K562 (cell line): ENCODE results near the gene ZSWIM1. TPM values are rescaled to one million over a fixed set of nuclear protein-coding genes. Genes with fewer than 3 reads are reported as not detected.

ENCODE experiments used
- ARID1B ChIP-seq: fragments of 450-650 bp; IDR thresholded peaks from 2 replicates; pipeline ENCODE4 v1.6.1; 2016; ENCODE audit warnings: antibody characterized with exemption, mild to moderate bottlenecking, inconsistent platforms
- BDP1 ChIP-seq: IDR thresholded peaks from 3 replicates; pipeline ENCODE4 v1.6.1; 2011; ENCODE audit not compliant: insufficient read length, insufficient read depth
- HLTF ChIP-seq: fragments of 450-650 bp; IDR thresholded peaks from 2 replicates; pipeline ENCODE4 v1.6.1; 2016
- MEIS2 ChIP-seq: fragments of 450-650 bp; IDR thresholded peaks from 2 replicates; pipeline ENCODE4 v1.6.1; 2014; ENCODE audit warnings: mild to moderate bottlenecking; ENCODE audit not compliant: partially characterized antibody
- SNIP1 ChIP-seq: fragments of 450-650 bp; IDR thresholded peaks from 2 replicates; pipeline ENCODE4 v1.7.1; 2017; ENCODE audit warnings: low read depth, mild to moderate bottlenecking
- SRF ChIP-seq, 2 experiments: fragments of 250-450, 450-650 bp in 1 of 2; sonication (Bioruptor Pico) in 1 of 2; sonication (generic) in 1 of 2; formaldehyde crosslinking; IDR thresholded peaks; 2 replicates each; pipeline versions ENCODE4 v1.5.0 to v1.5.1; 2020 to 2022; ENCODE audit warnings: mild to moderate bottlenecking in 1 of 2, missing genetic modification reagents in 1 of 2
- ZNF586 ChIP-seq: fragments of 450-650 bp; formaldehyde crosslinking; conservative IDR thresholded peaks from 2 replicates; pipeline ENCODE4 v1.4.0; 2020; ENCODE audit warnings: mild to moderate bottlenecking, moderate library complexity
- polyA plus RNA-seq, 8 experiments: library from polyadenylated mRNA; depleted of rRNA in 4 of 8; stranded (reverse) in 5 of 8; unstranded in 3 of 8; fragments of >200 nt; fragmentation: Nextera tagmentation in 2 of 8; fragmentation: Illumina TruSeq in 1 of 8; extraction: Ambion mirVana in 2 of 8; extraction: Trizol in 1 of 8; gene quantifications; 2 replicates each; pipeline versions ENCODE4 v1.2.1 to v1.2.3, GENCODE V29; 2011 to 2014; ENCODE audit warnings: inconsistent platforms in 1 of 8, missing spikeins in 1 of 8
- total RNA-seq, 7 experiments: library from RNA; depleted of rRNA in 6 of 7; stranded (reverse); fragments of >200 nt in 6 of 7; fragmentation: Illumina TruSeq in 2 of 7; extraction: Trizol in 2 of 7; gene quantifications; 2 replicates each; pipeline versions ENCODE4 v1.2.1 to v1.2.3, GENCODE V29; 2011 to 2021; ENCODE audit warnings: low replicate concordance in 1 of 7
- TF ChIP-seq, protein P1 (sequence below): fragments of 450-650 bp; IDR thresholded peaks from 2 replicates; pipeline ENCODE4 v1.6.1; 2016; ENCODE audit warnings: mild to moderate bottlenecking
- TF ChIP-seq, protein P2 (sequence below): fragments of 450-650 bp; formaldehyde crosslinking; IDR thresholded peaks from 2 replicates; pipeline ENCODE4 v1.4.0; 2022; ENCODE audit warnings: missing genetic modification characterization
- TF ChIP-seq, protein P3 (sequence below): IDR thresholded peaks from 2 replicates; pipeline ENCODE4 v1.6.1; 2014; ENCODE audit warnings: antibody characterized with exemption
- TF ChIP-seq, protein P4 (sequence below): fragments of 450-650 bp; IDR thresholded peaks from 2 replicates; pipeline ENCODE4 v1.6.1; 2016
- TF ChIP-seq, protein P5 (sequence below): sonication (generic); formaldehyde crosslinking; IDR thresholded peaks from 2 replicates; pipeline ENCODE4 v1.8.1; 2023; ENCODE audit warnings: mild to moderate bottlenecking, missing genetic modification reagents
- TF ChIP-seq, protein P6 (sequence below), 2 experiments: fragments of 450-650 bp; formaldehyde crosslinking in 1 of 2; IDR thresholded peaks; 2 replicates each; pipeline versions ENCODE4 v1.4.0 to v1.6.1; 2014 to 2020; ENCODE audit warnings: mild to moderate bottlenecking in 2 of 2, borderline replicate concordance in 1 of 2, low read depth in 1 of 2

The ZSWIM1 gene
- total and polyA plus RNA-seq, 9 of the 15 experiments (the other 6 are each of a cell fraction or from before 2014, with no cell fraction given): 2.5 to 15.6 (median 9.5) TPM

DNA sequence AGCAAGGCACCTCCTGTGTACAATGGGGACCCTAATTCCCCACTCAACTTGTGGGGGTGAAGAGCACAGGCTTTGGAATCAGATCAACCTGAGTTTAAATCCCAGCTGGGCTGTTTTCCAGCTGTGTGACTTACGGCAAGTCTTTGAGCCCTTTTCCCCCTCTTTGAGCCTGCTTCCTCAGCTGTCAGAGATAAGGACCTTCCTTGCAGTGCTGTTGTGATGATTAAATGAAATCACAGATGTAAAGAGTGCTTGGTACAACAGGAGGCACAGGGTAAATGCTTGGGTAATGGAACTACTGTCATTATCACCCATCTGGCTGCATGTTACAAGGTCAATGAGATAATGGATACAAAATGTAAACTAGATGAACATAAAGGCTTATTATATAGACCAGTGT is 44.2 kb upstream of the ZSWIM1 start (continued):
- TF ChIP-seq, protein P1, sequence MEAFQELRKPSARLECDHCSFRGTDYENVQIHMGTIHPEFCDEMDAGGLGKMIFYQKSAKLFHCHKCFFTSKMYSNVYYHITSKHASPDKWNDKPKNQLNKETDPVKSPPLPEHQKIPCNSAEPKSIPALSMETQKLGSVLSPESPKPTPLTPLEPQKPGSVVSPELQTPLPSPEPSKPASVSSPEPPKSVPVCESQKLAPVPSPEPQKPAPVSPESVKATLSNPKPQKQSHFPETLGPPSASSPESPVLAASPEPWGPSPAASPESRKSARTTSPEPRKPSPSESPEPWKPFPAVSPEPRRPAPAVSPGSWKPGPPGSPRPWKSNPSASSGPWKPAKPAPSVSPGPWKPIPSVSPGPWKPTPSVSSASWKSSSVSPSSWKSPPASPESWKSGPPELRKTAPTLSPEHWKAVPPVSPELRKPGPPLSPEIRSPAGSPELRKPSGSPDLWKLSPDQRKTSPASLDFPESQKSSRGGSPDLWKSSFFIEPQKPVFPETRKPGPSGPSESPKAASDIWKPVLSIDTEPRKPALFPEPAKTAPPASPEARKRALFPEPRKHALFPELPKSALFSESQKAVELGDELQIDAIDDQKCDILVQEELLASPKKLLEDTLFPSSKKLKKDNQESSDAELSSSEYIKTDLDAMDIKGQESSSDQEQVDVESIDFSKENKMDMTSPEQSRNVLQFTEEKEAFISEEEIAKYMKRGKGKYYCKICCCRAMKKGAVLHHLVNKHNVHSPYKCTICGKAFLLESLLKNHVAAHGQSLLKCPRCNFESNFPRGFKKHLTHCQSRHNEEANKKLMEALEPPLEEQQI: no peak
- TF ChIP-seq ZNF586 (CRISPR knock-in tag) (no peak), HLTF (no peak), SNIP1 (no peak), MEIS2 (peak; percentile 60), SRF (CRISPR knock-in tag; IDR thresholded peaks at IDR 0.05) (no peak), BDP1 (no peak), ARID1B (peak; percentile 67; the same call in 1 of the 2 replicates)
- TF ChIP-seq, protein P2, sequence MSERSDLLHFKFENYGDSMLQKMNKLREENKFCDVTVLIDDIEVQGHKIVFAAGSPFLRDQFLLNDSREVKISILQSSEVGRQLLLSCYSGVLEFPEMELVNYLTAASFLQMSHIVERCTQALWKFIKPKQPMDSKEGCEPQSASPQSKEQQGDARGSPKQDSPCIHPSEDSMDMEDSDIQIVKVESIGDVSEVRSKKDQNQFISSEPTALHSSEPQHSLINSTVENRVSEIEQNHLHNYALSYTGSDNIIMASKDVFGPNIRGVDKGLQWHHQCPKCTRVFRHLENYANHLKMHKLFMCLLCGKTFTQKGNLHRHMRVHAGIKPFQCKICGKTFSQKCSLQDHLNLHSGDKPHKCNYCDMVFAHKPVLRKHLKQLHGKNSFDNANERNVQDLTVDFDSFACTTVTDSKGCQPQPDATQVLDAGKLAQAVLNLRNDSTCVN: no peak
- TF ChIP-seq, protein P3, sequence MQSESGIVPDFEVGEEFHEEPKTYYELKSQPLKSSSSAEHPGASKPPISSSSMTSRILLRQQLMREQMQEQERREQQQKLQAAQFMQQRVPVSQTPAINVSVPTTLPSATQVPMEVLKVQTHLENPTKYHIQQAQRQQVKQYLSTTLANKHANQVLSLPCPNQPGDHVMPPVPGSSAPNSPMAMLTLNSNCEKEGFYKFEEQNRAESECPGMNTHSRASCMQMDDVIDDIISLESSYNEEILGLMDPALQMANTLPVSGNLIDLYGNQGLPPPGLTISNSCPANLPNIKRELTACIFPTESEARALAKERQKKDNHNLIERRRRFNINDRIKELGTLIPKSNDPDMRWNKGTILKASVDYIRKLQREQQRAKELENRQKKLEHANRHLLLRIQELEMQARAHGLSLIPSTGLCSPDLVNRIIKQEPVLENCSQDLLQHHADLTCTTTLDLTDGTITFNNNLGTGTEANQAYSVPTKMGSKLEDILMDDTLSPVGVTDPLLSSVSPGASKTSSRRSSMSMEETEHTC: no peak
- TF ChIP-seq, protein P4, sequence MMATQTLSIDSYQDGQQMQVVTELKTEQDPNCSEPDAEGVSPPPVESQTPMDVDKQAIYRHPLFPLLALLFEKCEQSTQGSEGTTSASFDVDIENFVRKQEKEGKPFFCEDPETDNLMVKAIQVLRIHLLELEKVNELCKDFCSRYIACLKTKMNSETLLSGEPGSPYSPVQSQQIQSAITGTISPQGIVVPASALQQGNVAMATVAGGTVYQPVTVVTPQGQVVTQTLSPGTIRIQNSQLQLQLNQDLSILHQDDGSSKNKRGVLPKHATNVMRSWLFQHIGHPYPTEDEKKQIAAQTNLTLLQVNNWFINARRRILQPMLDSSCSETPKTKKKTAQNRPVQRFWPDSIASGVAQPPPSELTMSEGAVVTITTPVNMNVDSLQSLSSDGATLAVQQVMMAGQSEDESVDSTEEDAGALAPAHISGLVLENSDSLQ: no peak
- TF ChIP-seq, protein P5, sequence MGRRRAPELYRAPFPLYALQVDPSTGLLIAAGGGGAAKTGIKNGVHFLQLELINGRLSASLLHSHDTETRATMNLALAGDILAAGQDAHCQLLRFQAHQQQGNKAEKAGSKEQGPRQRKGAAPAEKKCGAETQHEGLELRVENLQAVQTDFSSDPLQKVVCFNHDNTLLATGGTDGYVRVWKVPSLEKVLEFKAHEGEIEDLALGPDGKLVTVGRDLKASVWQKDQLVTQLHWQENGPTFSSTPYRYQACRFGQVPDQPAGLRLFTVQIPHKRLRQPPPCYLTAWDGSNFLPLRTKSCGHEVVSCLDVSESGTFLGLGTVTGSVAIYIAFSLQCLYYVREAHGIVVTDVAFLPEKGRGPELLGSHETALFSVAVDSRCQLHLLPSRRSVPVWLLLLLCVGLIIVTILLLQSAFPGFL (CRISPR knock-in tag): no peak
- TF ChIP-seq, protein P6, sequence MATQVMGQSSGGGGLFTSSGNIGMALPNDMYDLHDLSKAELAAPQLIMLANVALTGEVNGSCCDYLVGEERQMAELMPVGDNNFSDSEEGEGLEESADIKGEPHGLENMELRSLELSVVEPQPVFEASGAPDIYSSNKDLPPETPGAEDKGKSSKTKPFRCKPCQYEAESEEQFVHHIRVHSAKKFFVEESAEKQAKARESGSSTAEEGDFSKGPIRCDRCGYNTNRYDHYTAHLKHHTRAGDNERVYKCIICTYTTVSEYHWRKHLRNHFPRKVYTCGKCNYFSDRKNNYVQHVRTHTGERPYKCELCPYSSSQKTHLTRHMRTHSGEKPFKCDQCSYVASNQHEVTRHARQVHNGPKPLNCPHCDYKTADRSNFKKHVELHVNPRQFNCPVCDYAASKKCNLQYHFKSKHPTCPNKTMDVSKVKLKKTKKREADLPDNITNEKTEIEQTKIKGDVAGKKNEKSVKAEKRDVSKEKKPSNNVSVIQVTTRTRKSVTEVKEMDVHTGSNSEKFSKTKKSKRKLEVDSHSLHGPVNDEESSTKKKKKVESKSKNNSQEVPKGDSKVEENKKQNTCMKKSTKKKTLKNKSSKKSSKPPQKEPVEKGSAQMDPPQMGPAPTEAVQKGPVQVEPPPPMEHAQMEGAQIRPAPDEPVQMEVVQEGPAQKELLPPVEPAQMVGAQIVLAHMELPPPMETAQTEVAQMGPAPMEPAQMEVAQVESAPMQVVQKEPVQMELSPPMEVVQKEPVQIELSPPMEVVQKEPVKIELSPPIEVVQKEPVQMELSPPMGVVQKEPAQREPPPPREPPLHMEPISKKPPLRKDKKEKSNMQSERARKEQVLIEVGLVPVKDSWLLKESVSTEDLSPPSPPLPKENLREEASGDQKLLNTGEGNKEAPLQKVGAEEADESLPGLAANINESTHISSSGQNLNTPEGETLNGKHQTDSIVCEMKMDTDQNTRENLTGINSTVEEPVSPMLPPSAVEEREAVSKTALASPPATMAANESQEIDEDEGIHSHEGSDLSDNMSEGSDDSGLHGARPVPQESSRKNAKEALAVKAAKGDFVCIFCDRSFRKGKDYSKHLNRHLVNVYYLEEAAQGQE (IDR thresholded peaks at IDR 0.05; ENCODE audit: borderline replicate concordance): no peak
- TF ChIP-seq, protein P6 (CRISPR knock-in tag; IDR thresholded peaks at IDR 0.05; ENCODE audit: low read depth): no peak
